Loucy (cell line): ENCODE results near the gene WDTC1.

Source experiments
- EZH2phosphoT487 ChIP-seq: fragments of 200-600 bp; IDR thresholded peaks from 2 replicates; pipeline ENCODE4 v1.6.1; 2018; ENCODE audit warnings: antibody characterized with exemption, mild to moderate bottlenecking, moderate library complexity, borderline replicate concordance
- TF ChIP-seq, protein P1 (sequence below): fragments of 200-600 bp; sonication (generic); conservative IDR thresholded peaks from 2 replicates; pipeline ENCODE4 v1.5.1; 2014; ENCODE audit warnings: mild to moderate bottlenecking, antibody characterized with exemption, low read length

DNA sequence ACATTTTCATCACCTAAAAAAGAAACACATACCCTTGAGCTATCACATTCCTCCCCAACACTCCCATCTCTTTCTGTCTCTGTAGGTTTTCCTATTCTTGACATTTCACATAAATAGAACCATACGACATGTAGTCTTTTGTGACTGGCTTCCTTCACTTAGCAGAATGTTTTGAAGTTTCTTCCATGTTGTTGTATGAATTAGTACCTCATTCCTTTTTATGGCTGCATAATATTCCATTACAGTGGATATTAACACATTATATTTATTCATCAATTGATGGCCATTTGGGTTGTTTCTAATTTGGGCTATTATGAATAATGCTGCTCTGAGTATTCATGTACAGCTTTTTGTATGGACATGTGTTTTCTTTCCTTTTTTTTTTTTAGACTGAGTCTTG lies 11.8 kb downstream of the WDTC1 start:
- TF ChIP-seq, protein P1, sequence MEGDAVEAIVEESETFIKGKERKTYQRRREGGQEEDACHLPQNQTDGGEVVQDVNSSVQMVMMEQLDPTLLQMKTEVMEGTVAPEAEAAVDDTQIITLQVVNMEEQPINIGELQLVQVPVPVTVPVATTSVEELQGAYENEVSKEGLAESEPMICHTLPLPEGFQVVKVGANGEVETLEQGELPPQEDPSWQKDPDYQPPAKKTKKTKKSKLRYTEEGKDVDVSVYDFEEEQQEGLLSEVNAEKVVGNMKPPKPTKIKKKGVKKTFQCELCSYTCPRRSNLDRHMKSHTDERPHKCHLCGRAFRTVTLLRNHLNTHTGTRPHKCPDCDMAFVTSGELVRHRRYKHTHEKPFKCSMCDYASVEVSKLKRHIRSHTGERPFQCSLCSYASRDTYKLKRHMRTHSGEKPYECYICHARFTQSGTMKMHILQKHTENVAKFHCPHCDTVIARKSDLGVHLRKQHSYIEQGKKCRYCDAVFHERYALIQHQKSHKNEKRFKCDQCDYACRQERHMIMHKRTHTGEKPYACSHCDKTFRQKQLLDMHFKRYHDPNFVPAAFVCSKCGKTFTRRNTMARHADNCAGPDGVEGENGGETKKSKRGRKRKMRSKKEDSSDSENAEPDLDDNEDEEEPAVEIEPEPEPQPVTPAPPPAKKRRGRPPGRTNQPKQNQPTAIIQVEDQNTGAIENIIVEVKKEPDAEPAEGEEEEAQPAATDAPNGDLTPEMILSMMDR = no peak
- TF ChIP-seq EZH2phosphoT487 = no peak
